ENCODE measurements around the gene TLE4. TPM values are rescaled to one million over a fixed set of nuclear protein-coding genes. Genes with fewer than 3 reads are reported as not detected.

TLE4 gene
- total RNA-seq, 1 donor from 2014 or later: 98.5 TPM

- H3K36me3 Mint-ChIP-seq (ENCODE audit: low read depth, unreplicated experiment): peaks cover 2% of the 10 kb centered on the region
- no peaks in the 10 kb centered on the region for H3K9me3 Mint-ChIP-seq (ENCODE audit: unreplicated experiment)
- H3K9me3 ChIP-seq (ENCODE audit: insufficient read depth, low read depth, low read length): no peaks in the 10 kb centered on the region
- H3K36me3 ChIP-seq (ENCODE audit: insufficient read depth, low read length): peaks cover 3% of the 10 kb centered on the region
- H3K4me3 Mint-ChIP-seq (ENCODE audit: unreplicated experiment): no peak overlapping the region
- H3K4me3 ChIP-seq (ENCODE audit: insufficient read depth, low read depth, low read length): no peak overlapping the region
- DNase-seq (ENCODE audit: low read depth) (no peak), FAIRE-seq (no peak)
- TF ChIP-seq EZH2 (IDR thresholded peaks at IDR 0.05; ENCODE audit: insufficient read depth, low read length): no peak
- no peak for TF ChIP-seq CTCF (IDR thresholded peaks at IDR 0.05; ENCODE audit: insufficient read depth, low read depth, low read length)
- H3K27ac Mint-ChIP-seq (ENCODE audit: unreplicated experiment): no peak overlapping the region
- peaks cover 49% of the 10 kb centered on the region for H3K79me2 ChIP-seq (ENCODE audit: insufficient read depth, low read length)
- no peaks in the 10 kb centered on the region for H3K27me3 Mint-ChIP-seq (ENCODE audit: low read depth, unreplicated experiment)
- no peaks in the 10 kb centered on the region for H3K27me3 ChIP-seq (ENCODE audit: insufficient read depth, low read length)
- H3K9ac ChIP-seq (ENCODE audit: low read length): no peak overlapping the region
- H3K4me1 Mint-ChIP-seq (ENCODE audit: low read depth, unreplicated experiment): peaks cover 25% of the 10 kb centered on the region
- no peak overlapping the region for H3K27ac ChIP-seq (ENCODE audit: low read depth, low read length)
- H3K4me1 ChIP-seq (ENCODE audit: insufficient read depth, low read length): no peaks in the 10 kb centered on the region
- H4K20me1 ChIP-seq (ENCODE audit: insufficient read depth, low read length): peaks cover 46% of the 10 kb centered on the region
- no peak overlapping the region for H2AFZ ChIP-seq (ENCODE audit: low read depth, low read length)
- no peak overlapping the region for H3K4me2 ChIP-seq (ENCODE audit: low read length)
Measured at GRCh38 chr9:79630521-79631403, 59.0 kb downstream of the TLE4 start.

GRCh38 chr9:79632060-79632459 lies 60.3 kb downstream of the TLE4 start:
- H3K4me3 Mint-ChIP-seq (ENCODE audit: unreplicated experiment): no peak overlapping the region
- H4K20me1 ChIP-seq (ENCODE audit: insufficient read depth, low read length): peaks cover 47% of the 10 kb centered on the region

More at GRCh38 chr9:79632060-79632459, 60.3 kb downstream of the TLE4 start:
- Mint-ChIP-seq H3K36me3 (ENCODE audit: low read depth, unreplicated experiment) (peaks cover 2% of the 10 kb centered on the region), H3K4me1 (ENCODE audit: low read depth, unreplicated experiment) (peaks cover 25% of the 10 kb centered on the region), H3K27ac (ENCODE audit: unreplicated experiment) (no peak overlapping the region), H3K9me3 (ENCODE audit: unreplicated experiment) (no peaks in the 10 kb centered on the region), H3K27me3 (ENCODE audit: low read depth, unreplicated experiment) (no peaks in the 10 kb centered on the region)
- Histone ChIP-seq H3K36me3 (ENCODE audit: insufficient read depth, low read length) (peaks cover 4% of the 10 kb centered on the region), H3K79me2 (ENCODE audit: insufficient read depth, low read length) (peaks cover 53% of the 10 kb centered on the region), H2AFZ (ENCODE audit: low read depth, low read length) (no peak overlapping the region), H3K9ac (ENCODE audit: low read length) (no peak overlapping the region), H3K27ac (ENCODE audit: low read depth, low read length) (no peak overlapping the region), H3K9me3 (ENCODE audit: insufficient read depth, low read depth, low read length) (no peaks in the 10 kb centered on the region), H3K4me2 (ENCODE audit: low read length) (no peak overlapping the region), H3K4me3 (ENCODE audit: insufficient read depth, low read depth, low read length) (no peak overlapping the region), H3K27me3 (ENCODE audit: insufficient read depth, low read length) (no peaks in the 10 kb centered on the region), H3K4me1 (ENCODE audit: insufficient read depth, low read length) (no peaks in the 10 kb centered on the region)
- DNase-seq (ENCODE audit: low read depth) (no peak), FAIRE-seq (no peak)
- TF ChIP-seq CTCF (IDR thresholded peaks at IDR 0.05; ENCODE audit: insufficient read depth, low read depth, low read length): no peak
